Left lung (tissue), 10 donors: ENCODE measurements around the gene CNGA3. TPM values are rescaled to one million over a fixed set of nuclear protein-coding genes. Genes with fewer than 3 reads are reported as not detected.

Experiments
- ATAC-seq: fragments of 200-7000 bp; cut with Tn5 transposase; one replicate; pipeline ENCODE4 v1.9.1; 2020; ENCODE audit warnings: moderate library complexity
- DNase-seq, 4 donors: peaks; one replicate each; pipeline ENCODE4 v3.0.0-alpha.2; 2013 to 2020
- H3K27ac ChIP-seq, 2 donors: fragments of 200-600 bp; sonication (generic) in 1 of 2; one replicate each; pipeline versions ENCODE4 v1.5.0 to v1.8.0; 2020 to 2021
- H3K27me3 ChIP-seq, 2 donors: fragments of 200-600 bp; sonication (generic) in 1 of 2; one replicate each; pipeline versions ENCODE4 v1.5.0 to v1.8.0; 2020 to 2021
- H3K36me3 ChIP-seq, 2 donors: fragments of 200-600 bp; sonication (generic) in 1 of 2; one replicate each; pipeline versions ENCODE4 v1.5.0 to v1.8.0; 2020 to 2021
- H3K4me1 ChIP-seq, 2 donors: fragments of 200-600 bp; one replicate each; pipeline ENCODE4 v1.8.0; 2021
- H3K4me3 ChIP-seq, 2 donors: fragments of 200-600 bp; sonication (generic) in 1 of 2; one replicate each; pipeline versions ENCODE4 v1.5.0 to v1.8.0; 2020 to 2021; ENCODE audit warnings: mild to moderate bottlenecking in 1 of 2
- H3K9me3 ChIP-seq, 2 donors: fragments of 200-600 bp; sonication (generic) in 1 of 2; one replicate each; pipeline versions ENCODE4 v1.5.0 to v1.8.0; 2020 to 2021
- intact Hi-C, 2 donors: fragments of 100-400 bp; cut with DNase I; formaldehyde crosslinking; loops; one replicate each; pipeline versions ENCODE4 v1.11.2 to v1.14.2; 2022
- polyA plus RNA-seq, 6 donors: library from polyadenylated mRNA; unstranded; fragments of 120-200 nt; gene quantifications; one replicate each; pipeline ENCODE4 v1.2.1, GENCODE V29; 2013; ENCODE audit not compliant: insufficient read length in 6 of 6
- total RNA-seq, 2 donors: library from RNA; stranded (reverse); fragmentation: NEBNext Ultra II Directional; extraction: Animal tissue kit (Norgen Biotek cat#: 25700); gene quantifications; one replicate each; pipeline ENCODE4 v1.2.1, GENCODE V29; 2021
- TF ChIP-seq, protein P1 (sequence below), 2 donors: fragments of 200-600 bp; sonication (generic) in 1 of 2; IDR thresholded peaks; one replicate each; pipeline versions ENCODE4 v1.5.0 to v1.8.0; 2021; ENCODE audit warnings: antibody characterized with exemption in 2 of 2
- donor health status: DM: no; HTN: yes; CAD: no.
- donor health status: DM: no; HTN: no; CAD: no.

The CNGA3 gene
- total and polyA plus RNA-seq, 8 donors, result 0.04 to 0.10 (median 0.06) TPM; not detected in 3

DNA sequence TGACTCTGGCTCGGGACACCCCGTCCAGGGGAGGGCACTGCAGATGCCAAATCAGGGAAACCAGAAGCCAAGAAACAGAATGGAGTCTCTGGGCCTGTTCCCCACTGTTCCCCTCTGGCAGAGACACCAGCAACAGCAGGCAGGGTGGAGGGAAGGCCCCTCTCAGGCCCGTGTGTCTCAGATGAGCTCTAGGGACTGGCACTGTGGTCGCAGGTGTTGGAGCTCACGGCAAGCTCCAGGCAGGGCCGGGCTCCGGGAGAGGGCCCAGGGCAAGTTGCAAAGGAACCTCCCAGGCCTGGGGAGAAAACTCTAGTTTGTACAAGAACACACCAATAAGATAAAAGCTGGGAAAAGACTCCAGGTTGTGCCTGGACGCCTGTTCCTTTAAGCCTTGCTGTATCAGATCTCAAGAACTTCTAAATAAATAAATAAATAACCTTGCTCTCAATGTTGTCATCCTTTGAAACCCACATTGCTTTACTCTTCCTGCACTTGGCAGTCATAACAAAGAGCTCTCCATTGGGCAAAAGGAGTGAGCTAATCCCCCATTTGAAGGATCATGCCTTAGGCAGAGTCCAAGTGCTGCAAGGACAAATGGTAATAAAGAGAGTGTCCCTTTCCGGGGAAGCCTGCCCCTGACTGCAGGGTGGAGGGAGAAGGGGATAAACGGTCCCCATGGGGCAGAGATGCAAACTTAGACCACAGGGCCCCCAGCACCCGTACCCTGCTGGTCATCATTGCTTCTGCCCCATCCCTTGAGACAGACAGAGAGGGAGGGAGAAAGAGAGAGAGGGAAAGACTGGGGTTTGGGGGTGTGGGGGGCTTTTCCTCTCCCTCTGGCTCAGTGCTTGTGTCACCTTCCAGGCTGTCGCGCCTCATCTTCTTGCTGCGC is 33.3 kb downstream of the CNGA3 start:
- Histone ChIP-seq H3K27ac (peak overlapping the region in 1 of 2 donors; percentile 6), H3K4me3 (no peak overlapping the region), H3K9me3 (no peaks in the 10 kb centered on the region), H3K27me3 (peaks cover 0 to 9% of the 10 kb centered on the region in 2 donors), H3K36me3 (no peaks in the 10 kb centered on the region), H3K4me1 (peaks cover 0 to 9% of the 10 kb centered on the region in 2 donors)
- DNase-seq, result no peak
- TF ChIP-seq, protein P1, sequence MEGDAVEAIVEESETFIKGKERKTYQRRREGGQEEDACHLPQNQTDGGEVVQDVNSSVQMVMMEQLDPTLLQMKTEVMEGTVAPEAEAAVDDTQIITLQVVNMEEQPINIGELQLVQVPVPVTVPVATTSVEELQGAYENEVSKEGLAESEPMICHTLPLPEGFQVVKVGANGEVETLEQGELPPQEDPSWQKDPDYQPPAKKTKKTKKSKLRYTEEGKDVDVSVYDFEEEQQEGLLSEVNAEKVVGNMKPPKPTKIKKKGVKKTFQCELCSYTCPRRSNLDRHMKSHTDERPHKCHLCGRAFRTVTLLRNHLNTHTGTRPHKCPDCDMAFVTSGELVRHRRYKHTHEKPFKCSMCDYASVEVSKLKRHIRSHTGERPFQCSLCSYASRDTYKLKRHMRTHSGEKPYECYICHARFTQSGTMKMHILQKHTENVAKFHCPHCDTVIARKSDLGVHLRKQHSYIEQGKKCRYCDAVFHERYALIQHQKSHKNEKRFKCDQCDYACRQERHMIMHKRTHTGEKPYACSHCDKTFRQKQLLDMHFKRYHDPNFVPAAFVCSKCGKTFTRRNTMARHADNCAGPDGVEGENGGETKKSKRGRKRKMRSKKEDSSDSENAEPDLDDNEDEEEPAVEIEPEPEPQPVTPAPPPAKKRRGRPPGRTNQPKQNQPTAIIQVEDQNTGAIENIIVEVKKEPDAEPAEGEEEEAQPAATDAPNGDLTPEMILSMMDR (IDR thresholded peaks at IDR 0.05), result no peak
- intact Hi-C loops, result no loop called here
- ATAC-seq, result no peak

DNA sequence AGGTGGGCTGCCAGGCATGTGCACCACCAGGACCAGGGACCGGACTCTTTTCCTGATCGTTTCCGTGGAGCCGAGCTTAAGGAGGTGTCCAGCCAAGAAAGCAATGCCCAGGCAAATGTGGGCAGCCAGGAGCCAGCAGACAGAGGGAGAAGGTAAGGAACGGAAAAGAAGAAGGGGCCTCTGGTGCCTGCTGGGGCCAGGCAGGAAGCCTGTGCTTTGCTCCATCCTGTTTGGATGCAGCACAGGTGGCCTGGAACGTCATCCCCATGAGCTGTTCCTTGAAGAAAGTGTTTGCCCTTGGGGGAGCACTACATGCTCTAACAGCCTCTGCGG is 33.9 kb downstream of the CNGA3 start:
- H3K27me3 ChIP-seq, result peaks cover 0 to 4% of the 10 kb centered on the region in 2 donors
- no peak overlapping the region for H3K27ac ChIP-seq
- H3K9me3 ChIP-seq, result no peaks in the 10 kb centered on the region
- DNase-seq (no peak), ATAC-seq (no peak)
- no peaks in the 10 kb centered on the region for H3K36me3 ChIP-seq
- H3K4me1 ChIP-seq, result peaks cover 0 to 9% of the 10 kb centered on the region in 2 donors
- TF ChIP-seq, protein P1 (IDR thresholded peaks at IDR 0.05), result no peak
- intact Hi-C loops, result no loop called here
- no peak overlapping the region for H3K4me3 ChIP-seq

DNA sequence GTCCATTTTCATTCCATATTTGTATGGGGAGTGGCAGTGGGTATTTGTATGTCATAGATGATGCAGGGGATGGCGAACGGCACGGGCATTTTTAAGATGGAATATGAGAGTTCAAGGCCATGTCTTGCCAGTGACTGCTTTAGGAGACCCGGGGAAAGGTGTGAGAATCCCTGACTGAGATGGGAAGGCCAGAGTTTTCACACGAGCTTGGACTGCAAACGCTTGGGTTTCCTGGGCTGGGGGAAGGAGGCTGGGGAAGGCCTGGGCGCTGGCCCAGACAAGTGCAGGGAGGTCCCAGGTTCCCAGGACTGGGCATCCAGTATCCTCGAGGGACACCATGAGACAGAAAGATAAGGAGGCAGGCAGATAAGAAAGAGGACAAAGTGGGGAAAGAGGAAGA is 35.2 kb downstream of the CNGA3 start:
- intact Hi-C loops, result no loop called here

DNA sequence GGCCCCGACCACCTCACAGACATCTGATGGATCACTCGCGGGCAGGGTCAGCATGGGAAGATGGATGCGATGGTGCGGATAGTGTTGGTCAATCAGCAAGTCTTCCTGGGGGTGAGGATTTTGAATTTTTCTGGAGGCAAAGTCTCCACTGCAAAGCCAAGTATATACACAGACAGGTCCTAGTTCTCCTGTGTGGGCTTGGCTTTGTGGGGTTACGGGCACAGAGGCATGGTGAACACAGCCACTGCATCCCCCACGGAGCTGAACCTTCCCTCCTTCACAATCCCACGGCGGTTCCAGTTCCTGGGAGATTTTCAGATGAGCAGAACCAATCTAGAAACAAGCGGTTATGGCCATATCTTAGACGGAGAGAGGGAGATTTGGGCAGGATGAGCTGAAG is 35.8 kb downstream of the CNGA3 start:
- no peaks in the 10 kb centered on the region for H3K9me3 ChIP-seq
- DNase-seq, result no peak
- H3K36me3 ChIP-seq, result no peaks in the 10 kb centered on the region
- intact Hi-C loops, result no loop called here
- TF ChIP-seq, protein P1 (IDR thresholded peaks at IDR 0.05), result no peak
- H3K27ac ChIP-seq, result no peak overlapping the region
- H3K4me3 ChIP-seq, result no peak overlapping the region
- H3K4me1 ChIP-seq, result peaks cover 0 to 9% of the 10 kb centered on the region in 2 donors
- no peak for ATAC-seq
- no peaks in the 10 kb centered on the region for H3K27me3 ChIP-seq

More for the DNA sequence above, 35.2 kb downstream of the CNGA3 start:
- Histone ChIP-seq H3K9me3 (no peaks in the 10 kb centered on the region), H3K4me3 (no peak overlapping the region), H3K27ac (no peak overlapping the region), H3K36me3 (no peaks in the 10 kb centered on the region), H3K27me3 (no peaks in the 10 kb centered on the region), H3K4me1 (peaks cover 0 to 9% of the 10 kb centered on the region in 2 donors)
- no peak for DNase-seq
- TF ChIP-seq, protein P1 (IDR thresholded peaks at IDR 0.05), result no peak
- no peak for ATAC-seq

DNA sequence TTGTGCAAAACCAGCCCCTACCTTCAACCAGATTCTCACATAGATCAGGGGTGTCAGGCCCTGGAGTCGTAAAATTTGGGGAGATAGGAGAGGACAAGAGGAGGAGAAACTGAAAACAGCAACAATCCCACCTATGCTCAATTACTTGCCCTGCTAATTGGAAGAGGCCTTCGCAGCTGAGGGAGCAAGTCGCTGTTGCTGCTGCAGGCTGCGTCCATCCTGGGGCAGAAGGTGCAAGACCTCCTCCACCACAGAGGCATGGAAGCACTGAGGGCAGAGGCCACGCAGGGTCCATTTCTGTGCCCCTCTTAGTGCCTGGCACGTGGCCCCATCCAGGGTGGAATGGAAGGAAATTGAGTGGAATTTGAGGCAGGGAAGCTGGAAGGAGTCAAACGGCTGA is 36.5 kb downstream of the CNGA3 start:
- DNase-seq, result no peak
- no peak overlapping the region for H3K4me3 ChIP-seq
- H3K9me3 ChIP-seq, result no peaks in the 10 kb centered on the region
- H3K4me1 ChIP-seq, result peaks cover 0 to 9% of the 10 kb centered on the region in 2 donors
- TF ChIP-seq, protein P1 (IDR thresholded peaks at IDR 0.05), result no peak
- no peak for ATAC-seq
- intact Hi-C loops, result no loop called here
- H3K27ac ChIP-seq, result no peak overlapping the region
- H3K36me3 ChIP-seq, result no peaks in the 10 kb centered on the region
- H3K27me3 ChIP-seq, result no peaks in the 10 kb centered on the region
